ENCODE data around the gene ZNF512B.

DNA sequence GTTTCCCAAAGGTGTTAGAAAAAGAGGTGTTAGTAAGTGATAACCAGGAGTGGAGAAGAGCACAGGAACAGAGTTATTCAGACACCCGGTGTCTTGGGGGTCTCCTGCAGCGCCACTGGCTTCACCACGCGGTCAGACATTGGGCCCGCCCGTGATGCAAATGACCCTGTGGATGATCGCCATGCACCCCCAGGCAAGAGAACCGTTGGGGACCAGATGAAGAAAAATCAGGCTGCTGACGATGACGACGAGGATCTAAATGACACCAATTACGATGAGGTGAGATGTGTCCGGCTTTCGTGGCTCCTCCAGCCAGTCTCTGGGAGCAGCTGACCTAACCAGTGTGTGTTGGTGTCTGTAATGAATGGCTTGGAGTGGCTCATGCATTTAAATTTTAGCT, 13.2 kb upstream of the ZNF512B start:
- TF ChIP-seq EZH2phosphoT487 (IDR thresholded peaks at IDR 0.05; ENCODE audit: borderline replicate concordance, low read length) (no peak), CTCF (IDR thresholded peaks at IDR 0.05; ENCODE audit: low read depth, low read length, poor library complexity, severe bottlenecking) (no peak)
